ENCODE results near the gene ISYNA1. TPM values are rescaled to one million over a fixed set of nuclear protein-coding genes. Genes with fewer than 3 reads are reported as not detected.
A peak's percentile ranks its signal among the peaks of the same experiment; 100 is the strongest.

ISYNA1 gene
- polyA plus RNA-seq, 3 donors from 2014 or later, result 29.7 to 32.2 (median 31.2) TPM

GRCh38 chr19:18428787-18429674 lies 8.9 kb downstream of the ISYNA1 start:
- peaks cover 4 to 13% (median 4%) of the 10 kb centered on the region in 3 donors for H3K27me3 Mint-ChIP-seq (ENCODE audit: low read depth in 3 of 3)
- peak; percentile 96 for DNase-seq
- H3K27ac Mint-ChIP-seq, result peak overlapping the region; percentile 74 to 96 (median 86)
- peaks cover 23 to 34% of the 10 kb centered on the region in 2 donors for H3K4me1 Mint-ChIP-seq
- H3K9me3 Mint-ChIP-seq, result no peaks in the 10 kb centered on the region
- H3K4me3 Mint-ChIP-seq, result peak overlapping the region; percentile 35 to 72 (median 54)
- H3K36me3 Mint-ChIP-seq, result no peaks in the 10 kb centered on the region

GRCh38 chr19:18428173-18428786 lies 9.7 kb downstream of the ISYNA1 start:
- Mint-ChIP-seq H3K9me3 (no peaks in the 10 kb centered on the region), H3K36me3 (no peaks in the 10 kb centered on the region), H3K27me3 (ENCODE audit: low read depth in 3 of 3) (peaks cover 4 to 13% (median 4%) of the 10 kb centered on the region in 3 donors), H3K4me1 (peaks cover 30 to 40% of the 10 kb centered on the region in 2 donors), H3K4me3 (peak overlapping the region in 3 of 5 donors; percentile 35 to 66 (median 59)), H3K27ac (peak overlapping the region; percentile 19 to 96 (median 86))
- no peak for DNase-seq

- Mint-ChIP-seq H3K4me1 (peaks cover 36 to 45% of the 10 kb centered on the region in 2 donors), H3K27me3 (ENCODE audit: low read depth in 3 of 3) (peaks cover 2 to 11% (median 5%) of the 10 kb centered on the region in 3 donors), H3K9me3 (no peaks in the 10 kb centered on the region), H3K36me3 (no peaks in the 10 kb centered on the region), H3K27ac (peak overlapping the region in 4 of 6 donors; percentile 79 to 88 (median 82)), H3K4me3 (no peak overlapping the region)
- DNase-seq, result no peak
Observed at GRCh38 chr19:18427743-18428113, 10.2 kb downstream of the ISYNA1 start.

- Mint-ChIP-seq H3K27me3 (ENCODE audit: low read depth in 3 of 3) (peaks cover 2 to 10% (median 8%) of the 10 kb centered on the region in 3 donors), H3K9me3 (no peaks in the 10 kb centered on the region), H3K27ac (peak overlapping the region in 5 of 6 donors; percentile 57 to 89 (median 79)), H3K36me3 (no peaks in the 10 kb centered on the region), H3K4me3 (no peak overlapping the region), H3K4me1 (peaks cover 41 to 48% of the 10 kb centered on the region in 2 donors)
- DNase-seq, result no peak
Observed at GRCh38 chr19:18427080-18427742, 10.7 kb downstream of the ISYNA1 start.

GRCh38 chr19:18426416-18426767 lies 11.5 kb downstream of the ISYNA1 start:
- H3K9me3 Mint-ChIP-seq, result no peaks in the 10 kb centered on the region
- no peak for DNase-seq
- peak overlapping the region in 4 of 6 donors; percentile 29 to 87 (median 36) for H3K27ac Mint-ChIP-seq
- H3K4me1 Mint-ChIP-seq, result peaks cover 49 to 55% of the 10 kb centered on the region in 2 donors
- H3K4me3 Mint-ChIP-seq, result no peak overlapping the region
- peaks cover 2 to 11% (median 8%) of the 10 kb centered on the region in 3 donors for H3K27me3 Mint-ChIP-seq (ENCODE audit: low read depth in 3 of 3)
- no peaks in the 10 kb centered on the region for H3K36me3 Mint-ChIP-seq

- Mint-ChIP-seq H3K4me1 (peaks cover 55 to 59% of the 10 kb centered on the region in 2 donors), H3K4me3 (peak overlapping the region in 2 of 5 donors; percentile 7 to 36), H3K27ac (peak overlapping the region; percentile 31 to 94 (median 78)), H3K27me3 (ENCODE audit: low read depth in 3 of 3) (peaks cover 2 to 12% (median 8%) of the 10 kb centered on the region in 3 donors), H3K36me3 (no peaks in the 10 kb centered on the region), H3K9me3 (no peaks in the 10 kb centered on the region)
- no peak for DNase-seq
Observed at GRCh38 chr19:18425515-18426415, 12.2 kb downstream of the ISYNA1 start.

GRCh38 chr19:18424890-18425514 lies 12.9 kb downstream of the ISYNA1 start:
- Mint-ChIP-seq H3K27me3 (ENCODE audit: low read depth in 3 of 3) (peaks cover 2 to 15% (median 8%) of the 10 kb centered on the region in 3 donors), H3K4me1 (peaks cover 57 to 62% of the 10 kb centered on the region in 2 donors), H3K36me3 (no peaks in the 10 kb centered on the region), H3K4me3 (peak overlapping the region in 1 of 5 donors; percentile 18), H3K9me3 (no peaks in the 10 kb centered on the region), H3K27ac (peak overlapping the region in 2 of 6 donors; percentile 35 to 40)
- no peak for DNase-seq

- no peaks in the 10 kb centered on the region for H3K36me3 Mint-ChIP-seq
- H3K27me3 Mint-ChIP-seq (ENCODE audit: low read depth in 3 of 3), result peaks cover 0 to 13% (median 8%) of the 10 kb centered on the region in 3 donors
- peak overlapping the region in 3 of 5 donors; percentile 33 to 98 (median 46) for H3K4me3 Mint-ChIP-seq
- no peak for DNase-seq
- peaks cover 54 to 57% of the 10 kb centered on the region in 2 donors for H3K4me1 Mint-ChIP-seq
- H3K27ac Mint-ChIP-seq, result peak overlapping the region in 4 of 6 donors; percentile 36 to 69 (median 50)
- no peaks in the 10 kb centered on the region for H3K9me3 Mint-ChIP-seq
Observed at GRCh38 chr19:18424122-18424889, 13.6 kb downstream of the ISYNA1 start.

- H3K4me1 Mint-ChIP-seq, result peaks cover 60 to 61% of the 10 kb centered on the region in 2 donors
- no peak for DNase-seq
- peak overlapping the region; percentile 80 to 98 (median 95) for H3K4me3 Mint-ChIP-seq
- no peaks in the 10 kb centered on the region for H3K9me3 Mint-ChIP-seq
- no peaks in the 10 kb centered on the region for H3K36me3 Mint-ChIP-seq
- H3K27ac Mint-ChIP-seq, result peak overlapping the region; percentile 89 to 95 (median 92)
- H3K27me3 Mint-ChIP-seq (ENCODE audit: low read depth in 3 of 3), result peaks cover 6 to 16% (median 14%) of the 10 kb centered on the region in 3 donors
Observed at GRCh38 chr19:18423258-18424020, 14.5 kb downstream of the ISYNA1 start.

- Mint-ChIP-seq H3K27ac (peak overlapping the region; percentile 89 to 95 (median 92)), H3K4me1 (peaks cover 68% of the 10 kb centered on the region in 2 donors), H3K36me3 (no peaks in the 10 kb centered on the region), H3K27me3 (ENCODE audit: low read depth in 3 of 3) (peaks cover 6 to 19% (median 15%) of the 10 kb centered on the region in 3 donors), H3K9me3 (no peaks in the 10 kb centered on the region), H3K4me3 (peak overlapping the region; percentile 80 to 98 (median 95))
- peak in 1 of 3 donors; percentile 54 for DNase-seq
Observed at GRCh38 chr19:18422530-18423191, 15.3 kb downstream of the ISYNA1 start.

Measured in immature natural killer cell (primary cell).